ENCODE results near the gene USP13.
"Not testable (repeated sequence)": the region's sequence is repeated elsewhere in the genome, so short reads cannot be mapped to it uniquely, and the experiment has no call there.

USP13 gene

DNA sequence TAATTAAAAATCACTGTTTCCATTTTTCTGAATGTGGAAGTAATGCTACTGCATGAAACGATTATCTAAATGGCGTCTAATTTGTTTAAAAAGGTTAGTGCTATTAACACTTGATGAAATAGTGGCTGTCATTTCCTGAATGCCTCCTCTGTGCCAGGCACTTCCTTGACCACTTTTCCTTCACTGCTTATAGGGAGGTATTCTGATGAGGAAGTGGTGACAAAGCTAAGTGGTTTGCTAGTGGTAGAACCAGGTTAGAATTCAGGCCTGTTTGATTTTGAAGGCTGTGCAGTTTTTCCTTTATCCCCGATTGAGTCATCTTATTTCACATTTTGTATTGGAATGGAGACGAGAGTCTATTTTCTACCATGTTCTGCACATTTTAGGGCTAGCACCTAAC is 119.0 kb downstream of the USP13 start:
- TF ChIP-seq, protein P1, sequence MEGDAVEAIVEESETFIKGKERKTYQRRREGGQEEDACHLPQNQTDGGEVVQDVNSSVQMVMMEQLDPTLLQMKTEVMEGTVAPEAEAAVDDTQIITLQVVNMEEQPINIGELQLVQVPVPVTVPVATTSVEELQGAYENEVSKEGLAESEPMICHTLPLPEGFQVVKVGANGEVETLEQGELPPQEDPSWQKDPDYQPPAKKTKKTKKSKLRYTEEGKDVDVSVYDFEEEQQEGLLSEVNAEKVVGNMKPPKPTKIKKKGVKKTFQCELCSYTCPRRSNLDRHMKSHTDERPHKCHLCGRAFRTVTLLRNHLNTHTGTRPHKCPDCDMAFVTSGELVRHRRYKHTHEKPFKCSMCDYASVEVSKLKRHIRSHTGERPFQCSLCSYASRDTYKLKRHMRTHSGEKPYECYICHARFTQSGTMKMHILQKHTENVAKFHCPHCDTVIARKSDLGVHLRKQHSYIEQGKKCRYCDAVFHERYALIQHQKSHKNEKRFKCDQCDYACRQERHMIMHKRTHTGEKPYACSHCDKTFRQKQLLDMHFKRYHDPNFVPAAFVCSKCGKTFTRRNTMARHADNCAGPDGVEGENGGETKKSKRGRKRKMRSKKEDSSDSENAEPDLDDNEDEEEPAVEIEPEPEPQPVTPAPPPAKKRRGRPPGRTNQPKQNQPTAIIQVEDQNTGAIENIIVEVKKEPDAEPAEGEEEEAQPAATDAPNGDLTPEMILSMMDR (conservative IDR thresholded peaks at IDR 0.05; ENCODE audit: control insufficient read depth, insufficient read depth, low read depth, low read length) = no peak
- no peak for DNase-seq (ENCODE audit: low read depth)
- no peak overlapping the region for H3K4me3 ChIP-seq (ENCODE audit: control insufficient read depth, low read depth, low read length)

DNA sequence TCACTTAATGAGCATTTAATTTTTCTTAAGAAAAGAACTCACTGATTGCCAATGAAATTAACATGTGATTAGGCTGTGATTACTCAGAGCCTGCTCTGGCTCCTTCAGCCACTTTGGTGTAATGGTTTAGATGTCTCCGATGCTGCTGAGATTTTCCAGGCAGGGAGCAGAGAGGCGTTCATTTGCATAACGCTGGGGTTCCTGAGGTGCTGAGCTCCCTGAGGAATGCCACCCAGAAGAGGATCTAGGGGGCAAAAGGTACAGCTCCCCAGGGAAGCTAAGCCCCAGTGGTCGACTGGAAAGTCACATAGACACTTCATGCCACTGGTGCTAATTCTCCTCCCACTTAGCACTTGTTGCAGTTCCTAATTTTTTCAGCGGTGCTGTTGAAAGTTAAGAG is 119.5 kb downstream of the USP13 start:
- TF ChIP-seq, protein P1 (conservative IDR thresholded peaks at IDR 0.05; ENCODE audit: control insufficient read depth, insufficient read depth, low read depth, low read length) = no peak

DNA sequence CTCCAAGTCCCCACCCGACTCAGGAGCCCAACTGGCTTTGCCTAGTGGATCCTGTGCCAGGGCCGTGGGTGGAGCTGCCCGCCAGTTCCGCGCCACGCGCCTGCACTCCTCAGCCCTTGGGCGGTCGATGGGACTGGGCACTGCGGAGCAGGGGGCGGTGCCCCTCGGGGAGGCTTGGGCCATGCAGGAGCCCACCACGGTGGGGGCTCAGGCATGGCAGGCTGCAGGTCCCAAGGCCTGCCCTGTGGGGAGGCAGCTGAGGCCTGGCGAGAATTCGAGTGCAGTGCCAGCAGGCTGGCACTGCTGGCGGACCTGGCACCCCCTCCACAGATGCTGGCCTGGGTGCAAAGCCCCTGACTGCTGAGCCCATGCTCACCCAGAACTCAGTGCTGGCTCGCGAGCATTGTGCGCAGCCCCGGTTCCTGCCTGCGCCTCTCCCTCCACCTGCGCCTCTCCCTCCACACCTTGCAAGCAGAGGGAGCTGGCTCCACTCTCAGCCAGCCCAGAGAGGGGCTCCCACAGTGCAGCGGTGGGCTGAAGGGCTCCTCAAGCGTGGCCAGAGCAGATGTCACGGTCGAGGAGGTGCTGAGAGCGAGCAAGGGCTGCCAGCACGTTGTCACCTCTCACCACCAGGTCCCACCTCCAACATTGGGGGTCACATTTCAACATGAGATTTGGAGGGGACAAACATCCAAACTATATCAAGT is 122.7 kb downstream of the USP13 start:
- H3K4me3 ChIP-seq (ENCODE audit: control insufficient read depth, low read depth, low read length) = no peak overlapping the region
- DNase-seq (ENCODE audit: low read depth) = no peak
- TF ChIP-seq, protein P1 (conservative IDR thresholded peaks at IDR 0.05; ENCODE audit: control insufficient read depth, insufficient read depth, low read depth, low read length) = no peak

More for the DNA sequence above, 119.5 kb downstream of the USP13 start:
- no peak overlapping the region for H3K4me3 ChIP-seq (ENCODE audit: control insufficient read depth, low read depth, low read length)
- DNase-seq (ENCODE audit: low read depth) = no peak

DNA sequence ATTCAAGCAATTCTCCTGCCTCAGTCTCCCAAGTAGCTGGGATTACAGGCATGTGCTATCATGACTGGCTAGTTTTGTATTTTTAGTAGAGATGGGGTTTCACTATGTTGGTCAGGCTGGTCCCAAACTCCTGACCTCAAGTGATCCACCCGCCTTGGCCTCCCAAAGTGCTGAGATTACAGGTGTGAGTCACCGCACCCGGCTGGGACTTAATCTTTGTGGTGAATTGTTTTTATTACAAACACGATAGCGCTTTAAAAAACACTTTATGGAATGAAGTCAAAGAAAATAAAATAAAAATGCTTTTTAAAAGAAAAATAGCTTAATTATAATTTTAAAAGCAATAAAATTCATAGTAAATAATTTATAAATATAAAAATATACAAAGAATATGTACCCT is 130.0 kb downstream of the USP13 start:
- DNase-seq (ENCODE audit: low read depth); H3K4me3 ChIP-seq (ENCODE audit: control insufficient read depth, low read depth, low read length): not testable (repeated sequence)

DNA sequence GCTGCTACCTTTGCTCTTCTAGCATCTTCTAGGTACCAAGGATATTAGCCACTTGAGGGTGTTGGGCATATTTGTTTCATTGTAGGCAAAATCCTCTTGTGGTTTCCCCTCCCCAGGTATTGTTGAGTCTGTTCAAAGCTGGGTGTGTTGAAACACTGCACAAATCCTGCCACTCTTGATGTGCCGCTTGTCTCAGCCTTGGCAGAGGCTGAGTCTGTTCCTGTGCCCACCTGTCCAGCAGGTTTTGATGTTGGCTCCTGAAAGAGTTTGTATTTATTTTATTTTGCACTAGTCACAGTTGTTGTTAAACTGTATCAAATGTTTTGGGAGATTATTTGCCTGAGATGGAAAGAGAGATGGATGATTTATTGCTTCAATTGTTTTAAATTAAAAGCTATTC is 136.2 kb downstream of the USP13 start:
- no peak for DNase-seq (ENCODE audit: low read depth)
- TF ChIP-seq, protein P1 (conservative IDR thresholded peaks at IDR 0.05; ENCODE audit: control insufficient read depth, insufficient read depth, low read depth, low read length) = no peak
- no peak overlapping the region for H3K4me3 ChIP-seq (ENCODE audit: control insufficient read depth, low read depth, low read length)

DNA sequence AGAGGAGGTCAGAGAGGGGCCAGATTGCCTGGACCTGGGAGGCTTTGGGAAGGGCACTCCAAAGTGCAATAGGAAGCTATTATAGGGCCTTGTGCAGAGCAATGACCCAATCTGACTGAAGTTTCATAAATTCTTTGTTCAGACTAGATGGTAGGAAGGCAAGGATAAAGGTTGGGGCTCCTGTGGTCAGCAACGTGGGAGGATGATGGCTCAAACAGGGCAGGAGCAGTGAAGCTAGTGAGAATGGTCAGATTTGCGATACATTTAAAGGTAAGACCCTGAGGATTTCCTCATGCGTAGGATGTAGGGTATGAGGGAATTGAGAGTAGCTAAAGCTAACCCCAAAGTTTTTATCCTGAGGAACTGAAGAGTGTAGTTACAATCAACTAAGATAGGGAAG is 139.0 kb downstream of the USP13 start:
- no peak overlapping the region for H3K4me3 ChIP-seq (ENCODE audit: control insufficient read depth, low read depth, low read length)
- DNase-seq (ENCODE audit: low read depth) = no peak
- TF ChIP-seq, protein P1 (conservative IDR thresholded peaks at IDR 0.05; ENCODE audit: control insufficient read depth, insufficient read depth, low read depth, low read length) = no peak

DNA sequence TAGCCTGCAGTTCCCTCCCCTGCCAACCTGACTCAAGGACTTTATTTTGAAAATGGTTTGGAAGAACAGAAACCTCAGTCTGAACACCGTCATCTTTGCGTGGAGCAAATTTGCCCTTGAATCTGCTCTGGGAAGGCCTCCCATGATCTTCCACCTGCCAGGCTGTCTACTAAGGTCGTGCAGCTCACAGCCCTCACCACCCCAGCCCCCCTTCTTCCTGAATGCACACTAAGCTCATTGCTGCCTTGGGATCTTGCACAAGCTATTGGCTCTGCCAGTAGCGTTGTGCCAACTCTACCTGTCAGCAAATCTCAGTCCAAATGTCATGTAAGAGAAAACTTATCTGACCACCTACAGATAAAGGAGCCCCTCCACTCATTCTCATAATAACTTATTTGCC is 141.5 kb downstream of the USP13 start:
- DNase-seq (ENCODE audit: low read depth) = no peak
- TF ChIP-seq, protein P1 (conservative IDR thresholded peaks at IDR 0.05; ENCODE audit: control insufficient read depth, insufficient read depth, low read depth, low read length) = no peak
- H3K4me3 ChIP-seq (ENCODE audit: control insufficient read depth, low read depth, low read length) = no peak overlapping the region

Measured in fibroblast of mammary gland (primary cell).